Heart left ventricle (tissue), 13 donors: ENCODE results near the gene CNDP1.

Experiments
- POLR2A ChIP-seq, 2 donors: fragments of 450-650 bp; IDR thresholded peaks; one replicate each; pipeline ENCODE4 v1.6.1; 2017; ENCODE audit warnings: antibody characterized with exemption in 2 of 2, mild to moderate bottlenecking in 2 of 2, moderate library complexity in 2 of 2
- TF ChIP-seq, protein P1 (sequence below), 12 donors: fragments of 200-600 bp; sonication (generic) in 4 of 12; IDR thresholded peaks; one replicate each; pipeline versions ENCODE4 v1.5.0 to v1.8.0; 2018 to 2022; ENCODE audit warnings: antibody characterized with exemption in 12 of 12, mild to moderate bottlenecking in 5 of 12
- donor health status: ischemic (EF 13 %, LVEDD 7.1; RV severe dilation, severe dysfunction).
- donor health status: DM: no; HTN: yes; CAD: no.
- donor health status: DM: no; HTN: no; CAD: no.
- donor health status: ischemic (EF 25% LVEDD 6.9; RV normal size, moderate dysfunction).
- donor health status: ischemic (EF 25% LVEDD 5.7; RV mildly dilated, moderate dysfunction).
- donor health status: ischemic (EF 35%, LVEDD 5.7; RV mildly dilated, moderate dysfunction).
- donor health status: nonischemic (EF 11% LVEDD 7.7; RV severe dilation, severe dysfunction).
- donor health status: DM: yes; HTN: yes; CAD: no.
- donor health status: PGD.
- donor health status: ischemic (EF 29% LVEDD 5.4; RV normal size, mild dysfunction).
- donor health status: nonischemic (EF 23%, LVEDD 6.1; RV moderate dilation, normal function).

DNA sequence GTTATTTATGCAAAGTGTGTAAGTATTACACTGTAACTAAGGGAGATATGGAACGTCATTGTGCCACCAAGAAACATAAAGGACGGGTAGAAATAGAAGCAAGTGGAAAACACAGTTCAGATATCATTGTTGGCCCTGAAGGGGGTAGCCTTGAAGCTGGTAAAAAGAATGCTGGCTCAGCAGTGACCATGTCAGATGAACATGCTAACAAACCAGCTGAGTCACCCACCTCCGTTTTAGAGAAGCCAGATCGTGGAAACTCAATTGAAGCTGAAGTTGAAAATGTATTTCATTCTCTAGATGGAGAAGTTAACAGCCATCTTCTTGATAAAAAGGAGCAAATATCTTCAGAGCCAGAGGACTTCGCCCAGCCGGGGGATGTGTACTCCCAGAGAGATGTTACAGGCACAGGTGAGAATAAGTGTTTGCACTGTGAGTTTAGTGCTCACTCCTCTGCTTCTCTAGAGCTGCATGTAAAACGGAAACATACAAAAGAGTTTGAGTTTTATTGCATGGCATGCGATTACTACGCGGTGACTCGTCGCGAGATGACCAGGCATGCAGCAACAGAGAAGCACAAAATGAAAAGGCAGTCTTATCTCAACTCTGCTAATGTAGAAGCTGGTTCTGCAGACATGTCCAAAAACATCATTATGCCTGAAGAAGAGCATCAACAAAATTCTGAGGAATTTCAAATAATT is 99.5 kb downstream of the CNDP1 start:
- TF ChIP-seq, protein P1, sequence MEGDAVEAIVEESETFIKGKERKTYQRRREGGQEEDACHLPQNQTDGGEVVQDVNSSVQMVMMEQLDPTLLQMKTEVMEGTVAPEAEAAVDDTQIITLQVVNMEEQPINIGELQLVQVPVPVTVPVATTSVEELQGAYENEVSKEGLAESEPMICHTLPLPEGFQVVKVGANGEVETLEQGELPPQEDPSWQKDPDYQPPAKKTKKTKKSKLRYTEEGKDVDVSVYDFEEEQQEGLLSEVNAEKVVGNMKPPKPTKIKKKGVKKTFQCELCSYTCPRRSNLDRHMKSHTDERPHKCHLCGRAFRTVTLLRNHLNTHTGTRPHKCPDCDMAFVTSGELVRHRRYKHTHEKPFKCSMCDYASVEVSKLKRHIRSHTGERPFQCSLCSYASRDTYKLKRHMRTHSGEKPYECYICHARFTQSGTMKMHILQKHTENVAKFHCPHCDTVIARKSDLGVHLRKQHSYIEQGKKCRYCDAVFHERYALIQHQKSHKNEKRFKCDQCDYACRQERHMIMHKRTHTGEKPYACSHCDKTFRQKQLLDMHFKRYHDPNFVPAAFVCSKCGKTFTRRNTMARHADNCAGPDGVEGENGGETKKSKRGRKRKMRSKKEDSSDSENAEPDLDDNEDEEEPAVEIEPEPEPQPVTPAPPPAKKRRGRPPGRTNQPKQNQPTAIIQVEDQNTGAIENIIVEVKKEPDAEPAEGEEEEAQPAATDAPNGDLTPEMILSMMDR (IDR thresholded peaks at IDR 0.05) = no peak
- no peak for TF ChIP-seq POLR2A (IDR thresholded peaks at IDR 0.05)
